Neural crest cell (in vitro differentiated cells): Measurements from ENCODE around the gene RUNDC1. TPM values are rescaled to one million over a fixed set of nuclear protein-coding genes. Genes with fewer than 3 reads are reported as not detected.

Experiments used
- DNase-seq: peaks from one replicate; pipeline ENCODE4 v3.0.0; 2021; ENCODE audit warnings: low read depth, mixed read lengths, low spot score
- H3K27ac Mint-ChIP-seq: one replicate; pipeline ENCODE4 v1.8.0; 2021; ENCODE audit warnings: mild to moderate bottlenecking, mixed read lengths; ENCODE audit not compliant: unreplicated experiment
- H3K27me3 Mint-ChIP-seq: 2 replicates; pipeline ENCODE4 v1.8.0; 2021; ENCODE audit warnings: low read depth, mild to moderate bottlenecking, mixed read lengths
- H3K36me3 Mint-ChIP-seq: 2 replicates; pipeline ENCODE4 v1.8.0; 2021; ENCODE audit warnings: low read depth, mild to moderate bottlenecking, mixed read lengths
- H3K4me1 Mint-ChIP-seq: 2 replicates; pipeline ENCODE4 v1.8.0; 2021; ENCODE audit warnings: mixed read lengths
- H3K4me3 Mint-ChIP-seq: one replicate; pipeline ENCODE4 v1.8.0; 2021; ENCODE audit warnings: mild to moderate bottlenecking, mixed read lengths
- H3K9me3 Mint-ChIP-seq: 2 replicates; pipeline ENCODE4 v1.8.0; 2021; ENCODE audit warnings: mixed read lengths
- long read RNA-seq: library from polyadenylated mRNA; unstranded; transcript quantifications from one replicate; pipeline ENCODE4 v2.0.0, GENCODE V29; 2020
- total RNA-seq: library from RNA; stranded (reverse); gene quantifications from 2 replicates; pipeline ENCODE4 v1.2.1, GENCODE V29; 2021
- TF ChIP-seq, protein P1 (sequence below): fragments of 200-600 bp; sonication (generic); conservative IDR thresholded peaks from 2 replicates; pipeline ENCODE4 v1.5.0; 2021; ENCODE audit warnings: antibody characterized with exemption, mild to moderate bottlenecking

Gene RUNDC1
- 15.9 and 16.5 TPM in 2 replicates for total RNA-seq
- long read RNA-seq, result 0 reads

DNA sequence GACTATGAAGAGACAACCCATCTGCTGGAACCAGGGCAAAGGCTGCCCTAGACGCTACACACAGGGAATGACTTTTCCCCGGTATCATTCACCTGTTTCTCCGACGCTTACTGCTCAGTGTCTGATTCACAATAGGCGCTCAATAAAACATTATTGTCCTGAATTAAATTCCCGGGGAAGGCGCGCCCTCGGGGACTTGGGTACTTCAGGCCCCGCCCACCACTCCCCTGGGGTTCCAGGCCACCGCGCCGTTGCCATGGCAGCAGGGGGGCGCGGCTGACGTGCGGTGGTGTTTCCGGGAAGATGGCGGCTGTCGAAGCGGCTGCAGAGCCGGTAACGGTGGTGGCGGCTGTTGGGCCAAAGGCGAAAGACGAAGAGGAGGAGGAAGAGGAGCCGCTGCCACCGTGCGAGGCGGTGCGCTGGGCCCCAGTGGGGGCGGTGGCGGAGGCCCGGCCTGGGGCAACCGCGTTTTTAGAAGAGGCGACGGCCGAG, at the start of gene RUNDC1:
RUNDC1 (plus strand) TSS at position 292 of the 492 bp plus-strand sequence; CDS start at position 304, 12 bp downstream.
- no peaks in the 10 kb centered on the region for H3K36me3 Mint-ChIP-seq
- H3K27ac Mint-ChIP-seq, result peak within 1 kb of the TSS; percentile 97
- no peaks in the 10 kb centered on the region for H3K9me3 Mint-ChIP-seq
- peak within 1 kb of the TSS; percentile 96 for H3K4me3 Mint-ChIP-seq
- H3K4me1 Mint-ChIP-seq, result peaks cover 33% of the 10 kb centered on the region
- DNase-seq, result peak; percentile 83
- H3K27me3 Mint-ChIP-seq, result no peaks in the 10 kb centered on the region
- TF ChIP-seq, protein P1, sequence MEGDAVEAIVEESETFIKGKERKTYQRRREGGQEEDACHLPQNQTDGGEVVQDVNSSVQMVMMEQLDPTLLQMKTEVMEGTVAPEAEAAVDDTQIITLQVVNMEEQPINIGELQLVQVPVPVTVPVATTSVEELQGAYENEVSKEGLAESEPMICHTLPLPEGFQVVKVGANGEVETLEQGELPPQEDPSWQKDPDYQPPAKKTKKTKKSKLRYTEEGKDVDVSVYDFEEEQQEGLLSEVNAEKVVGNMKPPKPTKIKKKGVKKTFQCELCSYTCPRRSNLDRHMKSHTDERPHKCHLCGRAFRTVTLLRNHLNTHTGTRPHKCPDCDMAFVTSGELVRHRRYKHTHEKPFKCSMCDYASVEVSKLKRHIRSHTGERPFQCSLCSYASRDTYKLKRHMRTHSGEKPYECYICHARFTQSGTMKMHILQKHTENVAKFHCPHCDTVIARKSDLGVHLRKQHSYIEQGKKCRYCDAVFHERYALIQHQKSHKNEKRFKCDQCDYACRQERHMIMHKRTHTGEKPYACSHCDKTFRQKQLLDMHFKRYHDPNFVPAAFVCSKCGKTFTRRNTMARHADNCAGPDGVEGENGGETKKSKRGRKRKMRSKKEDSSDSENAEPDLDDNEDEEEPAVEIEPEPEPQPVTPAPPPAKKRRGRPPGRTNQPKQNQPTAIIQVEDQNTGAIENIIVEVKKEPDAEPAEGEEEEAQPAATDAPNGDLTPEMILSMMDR, result no peak

DNA sequence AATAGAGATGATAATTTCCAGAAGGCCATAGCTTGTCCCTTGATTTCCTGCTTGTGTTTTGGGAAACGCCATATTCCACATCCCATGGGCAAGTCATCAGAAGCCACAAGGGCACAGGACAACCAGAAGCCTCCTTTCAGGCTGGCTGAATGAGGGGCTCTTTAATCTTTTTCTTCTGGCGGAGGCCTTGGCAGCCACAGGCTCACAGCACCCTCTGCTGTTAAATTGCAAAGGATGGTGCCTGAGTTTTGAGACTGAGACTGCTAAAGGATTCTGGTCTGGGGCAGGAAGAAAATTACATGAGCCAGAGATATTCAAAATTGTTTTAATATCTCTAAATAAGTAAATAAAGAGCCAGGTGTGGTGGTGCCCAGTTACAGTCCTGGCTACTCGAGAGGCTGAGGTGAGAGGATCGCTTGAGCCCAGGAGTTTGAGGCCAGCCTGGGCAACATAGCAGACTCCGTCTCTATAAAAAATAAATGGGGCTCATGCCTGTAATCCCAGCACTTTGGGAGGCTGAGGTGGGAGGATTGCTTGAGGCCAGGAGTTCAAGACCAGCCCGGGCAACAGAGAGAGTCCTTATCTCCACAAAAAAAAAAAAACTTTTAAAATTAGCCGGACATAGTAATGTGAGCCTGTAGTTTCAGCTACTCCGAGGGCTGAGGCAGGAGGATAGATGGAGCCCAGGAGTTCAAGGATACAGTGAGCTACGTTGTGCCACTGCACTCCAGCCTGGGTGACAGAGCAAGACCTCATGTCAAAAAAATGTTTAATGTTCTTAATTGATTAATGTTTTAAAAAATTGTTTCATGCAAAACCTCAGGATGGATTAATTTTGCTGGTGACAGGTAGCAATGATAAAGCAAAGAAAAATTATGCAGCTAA, 42.4 kb upstream of the RUNDC1 start:
- H3K9me3 Mint-ChIP-seq, result no peaks in the 10 kb centered on the region
- no peaks in the 10 kb centered on the region for H3K36me3 Mint-ChIP-seq
- TF ChIP-seq, protein P1, result peak; percentile 68
- H3K4me1 Mint-ChIP-seq, result no peaks in the 10 kb centered on the region
- DNase-seq, result peak; percentile 26
- H3K27ac Mint-ChIP-seq, result no peak overlapping the region
- H3K27me3 Mint-ChIP-seq, result peaks cover 26% of the 10 kb centered on the region
- H3K4me3 Mint-ChIP-seq, result no peak overlapping the region

DNA sequence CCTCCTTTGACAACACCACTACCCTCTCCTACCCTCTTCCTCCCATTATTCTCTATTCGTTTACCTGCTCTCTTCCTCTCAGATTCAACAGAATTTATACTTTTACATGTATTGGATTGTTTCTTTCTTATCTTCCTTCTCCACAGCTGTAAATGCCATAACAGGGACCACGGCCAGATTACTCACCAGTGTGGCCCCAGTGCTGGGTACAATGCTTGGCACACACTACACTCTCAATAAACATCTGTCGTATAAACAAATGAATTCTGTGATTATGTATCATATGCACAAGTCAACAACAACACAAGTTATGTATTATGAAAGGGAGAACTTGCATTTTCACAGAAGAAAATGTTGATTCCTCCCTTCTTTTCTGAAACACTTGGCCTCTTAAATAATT, 36.2 kb upstream of the RUNDC1 start:
- H3K36me3 Mint-ChIP-seq, result no peaks in the 10 kb centered on the region
- DNase-seq, result no peak
- TF ChIP-seq, protein P1, result no peak
- peaks cover 6% of the 10 kb centered on the region for H3K27me3 Mint-ChIP-seq
- no peak overlapping the region for H3K27ac Mint-ChIP-seq
- no peaks in the 10 kb centered on the region for H3K9me3 Mint-ChIP-seq
- no peaks in the 10 kb centered on the region for H3K4me1 Mint-ChIP-seq
- H3K4me3 Mint-ChIP-seq, result no peak overlapping the region

DNA sequence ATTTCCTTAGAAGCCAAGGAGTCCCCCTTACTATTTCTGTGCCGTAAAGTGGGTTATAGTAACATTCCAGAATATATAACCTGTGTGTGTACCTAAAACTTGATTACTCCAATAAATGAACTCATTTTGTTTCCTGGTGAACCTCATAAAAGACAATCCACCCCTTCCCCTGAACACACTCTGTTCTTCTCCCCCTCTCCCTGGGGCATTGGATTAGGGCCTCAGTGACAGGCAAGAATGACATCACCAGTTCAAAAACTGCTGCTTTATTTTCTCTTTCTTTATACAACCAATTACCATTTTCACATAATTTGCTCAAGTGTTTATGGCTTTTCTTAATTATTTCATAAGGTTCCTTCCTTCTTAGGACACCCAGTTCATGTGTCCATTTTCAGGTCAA, 33.6 kb upstream of the RUNDC1 start:
- no peak overlapping the region for H3K4me3 Mint-ChIP-seq
- TF ChIP-seq, protein P1, result no peak
- H3K27me3 Mint-ChIP-seq, result no peaks in the 10 kb centered on the region
- no peak for DNase-seq
- H3K9me3 Mint-ChIP-seq, result no peaks in the 10 kb centered on the region
- H3K36me3 Mint-ChIP-seq, result no peaks in the 10 kb centered on the region
- H3K4me1 Mint-ChIP-seq, result no peaks in the 10 kb centered on the region
- no peak overlapping the region for H3K27ac Mint-ChIP-seq

DNA sequence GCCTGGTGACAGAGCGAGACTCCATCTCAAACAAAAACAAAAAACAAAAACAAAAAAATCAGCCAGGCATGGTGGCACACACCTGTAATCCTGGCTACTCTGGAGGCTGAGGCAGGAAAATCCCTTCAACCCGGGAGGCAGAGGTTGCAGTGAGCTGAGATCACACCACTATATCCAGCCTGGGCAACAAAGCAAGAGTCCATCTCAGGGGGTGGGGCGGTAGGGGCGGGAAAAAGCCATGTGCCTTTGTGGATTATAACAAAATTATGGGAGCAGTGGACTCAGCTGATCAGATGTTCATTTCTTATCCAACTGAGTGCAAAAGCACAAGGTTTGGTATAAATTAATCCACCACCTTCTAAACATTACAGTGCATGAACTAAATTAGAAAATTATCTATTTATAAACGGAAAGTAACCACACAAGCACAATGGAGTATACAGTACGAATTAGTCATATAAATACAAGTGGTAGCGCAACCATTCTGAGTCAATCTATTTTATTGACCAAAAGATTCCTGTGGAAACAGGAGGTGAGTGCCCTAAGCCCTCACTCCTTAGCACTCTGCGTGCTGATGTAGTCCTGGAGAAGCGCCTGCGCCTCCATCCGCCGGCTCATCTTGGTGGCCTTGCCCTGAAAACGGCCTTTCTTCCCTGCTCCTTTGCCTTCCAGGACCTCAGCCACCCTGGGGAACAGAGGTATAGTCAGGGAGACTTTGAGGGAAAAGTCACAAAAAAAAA, 30.2 kb upstream of the RUNDC1 start:
- Mint-ChIP-seq H3K4me1 (no peaks in the 10 kb centered on the region), H3K27me3 (no peaks in the 10 kb centered on the region), H3K9me3 (no peaks in the 10 kb centered on the region), H3K36me3 (peaks cover 4% of the 10 kb centered on the region), H3K4me3 (no peak overlapping the region), H3K27ac (no peak overlapping the region)
- DNase-seq, result no peak
- TF ChIP-seq, protein P1, result no peak
